Muscle of leg (tissue), 11 donors: ENCODE measurements around the gene ACBD5. TPM values are rescaled to one million over a fixed set of nuclear protein-coding genes. Genes with fewer than 3 reads are reported as not detected.
"Not testable (repeated sequence)": the region's sequence is repeated elsewhere in the genome, so short reads cannot be mapped to it uniquely, and the experiment has no call there.

Source experiments
- DNase-seq: peaks from one replicate; pipeline ENCODE4 v3.0.0; 2013
- H3K27ac ChIP-seq: one replicate; pipeline ENCODE4 v1.5.1; 2013; ENCODE audit warnings: mild to moderate bottlenecking, low read length, control low read depth
- H3K27me3 ChIP-seq: one replicate; pipeline ENCODE4 v1.6.1; 2013; ENCODE audit warnings: low read length; ENCODE audit not compliant: control insufficient read depth, insufficient read depth
- H3K36me3 ChIP-seq: one replicate; pipeline ENCODE4 v1.6.1; 2013; ENCODE audit warnings: low read length; ENCODE audit not compliant: control insufficient read depth, insufficient read depth
- H3K4me1 ChIP-seq: one replicate; pipeline ENCODE4 v1.6.1; 2013; ENCODE audit warnings: low read length; ENCODE audit not compliant: control insufficient read depth, insufficient read depth
- H3K4me3 ChIP-seq: one replicate; pipeline ENCODE4 v1.5.1; 2013; ENCODE audit warnings: low read length, control low read depth
- H3K9me3 ChIP-seq: replicated peaks from 2 replicates; pipeline ENCODE4 v1.6.1; 2013; ENCODE audit warnings: low read depth, low read length; ENCODE audit not compliant: control insufficient read depth
- WGBS: methylation state at CpG from one replicate; pipeline ENCODE4 v1.1.5; 2013; ENCODE audit warnings: missing lambda C conversion rate; ENCODE audit not compliant: insufficient coverage; 5-methylcytosine and 5-hydroxymethylcytosine counted together
- polyA plus RNA-seq, 8 donors: library from polyadenylated mRNA; unstranded; fragments of 120-200 nt; gene quantifications; one replicate each; pipeline versions ENCODE4 v1.2.1 to v1.2.3, GENCODE V29; 2013; ENCODE audit warnings: inconsistent platforms in 1 of 8, low replicate concordance in 1 of 8; ENCODE audit not compliant: insufficient read length in 8 of 8, insufficient read depth in 1 of 8
- total RNA-seq: library from RNA; stranded (reverse); fragments of 120-200 nt; gene quantifications from one replicate; pipeline ENCODE4 v1.2.4, GENCODE V29; 2013

Gene ACBD5
- total and polyA plus RNA-seq, 9 donors: 16.9 to 23.6 (median 21.1) TPM

- H3K36me3 ChIP-seq: peaks cover 42% of the 10 kb centered on the region
- no peak overlapping the region for H3K27ac ChIP-seq
- 100% methylated on average over 1 of the region's 5 CpGs for WGBS
- H3K27me3 ChIP-seq: no peaks in the 10 kb centered on the region
- no peaks in the 10 kb centered on the region for H3K4me1 ChIP-seq
- no peak overlapping the region for H3K4me3 ChIP-seq
- DNase-seq: no peak
- H3K9me3 ChIP-seq: no peaks in the 10 kb centered on the region
These were observed 36.8 kb downstream of the ACBD5 start for GRCh38 chr10:27203806-27204205.

DNA sequence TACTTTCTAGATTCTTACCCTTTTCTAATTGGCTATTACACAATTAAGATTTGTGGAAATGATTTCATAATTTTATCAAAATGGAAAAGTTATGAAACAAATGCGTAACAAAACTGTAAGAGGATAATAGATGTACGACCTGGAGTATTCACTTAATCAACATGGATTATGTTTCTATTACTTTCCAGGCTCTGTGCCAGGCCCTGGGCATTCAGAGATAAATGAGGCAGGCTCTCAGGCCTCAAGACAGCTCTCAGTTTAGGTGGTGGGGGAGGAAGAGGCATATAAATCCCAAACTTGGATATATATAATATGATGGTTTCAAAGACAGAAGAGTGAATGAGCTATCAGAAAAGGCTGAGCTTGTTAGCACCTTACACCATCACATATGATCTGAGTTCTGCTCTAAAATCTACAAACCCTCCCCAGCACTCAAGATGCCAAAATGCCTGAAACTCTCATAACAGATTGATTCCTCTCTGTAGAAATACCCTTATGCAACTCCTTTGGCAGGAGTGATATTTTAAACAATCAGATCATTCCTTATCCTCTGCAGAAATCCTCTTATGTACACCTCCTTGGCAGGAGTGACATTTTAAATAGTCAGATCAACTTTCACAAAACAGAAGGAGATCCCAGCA, 42.5 kb downstream of the ACBD5 start:
- H3K4me1 ChIP-seq: no peaks in the 10 kb centered on the region
- peaks cover 19% of the 10 kb centered on the region for H3K36me3 ChIP-seq
- H3K9me3 ChIP-seq: no peaks in the 10 kb centered on the region

GRCh38 chr10:27192284-27192683, 48.3 kb downstream of the ACBD5 start:
- H3K27me3 ChIP-seq: no peaks in the 10 kb centered on the region
- no peaks in the 10 kb centered on the region for H3K9me3 ChIP-seq
- H3K4me1 ChIP-seq: no peaks in the 10 kb centered on the region
- peaks cover 2% of the 10 kb centered on the region for H3K36me3 ChIP-seq
- H3K27ac ChIP-seq: no peak overlapping the region
- WGBS: 60% methylated on average over 1 of the region's 3 CpGs
- H3K4me3 ChIP-seq: no peak overlapping the region
- DNase-seq: peak; percentile 3

More for the DNA sequence above, 42.5 kb downstream of the ACBD5 start:
- H3K27me3 ChIP-seq: no peaks in the 10 kb centered on the region
- no peak overlapping the region for H3K27ac ChIP-seq
- no peak overlapping the region for H3K4me3 ChIP-seq
- no CpG with 5 or more reads among the region's 2 CpGs for WGBS
- no peak for DNase-seq

GRCh38 chr10:27190508-27190907, 50.1 kb downstream of the ACBD5 start:
- no peak for DNase-seq
- H3K36me3 ChIP-seq: peaks cover 3% of the 10 kb centered on the region
- WGBS: 80% methylated on average over 1 of the region's 2 CpGs

DNA sequence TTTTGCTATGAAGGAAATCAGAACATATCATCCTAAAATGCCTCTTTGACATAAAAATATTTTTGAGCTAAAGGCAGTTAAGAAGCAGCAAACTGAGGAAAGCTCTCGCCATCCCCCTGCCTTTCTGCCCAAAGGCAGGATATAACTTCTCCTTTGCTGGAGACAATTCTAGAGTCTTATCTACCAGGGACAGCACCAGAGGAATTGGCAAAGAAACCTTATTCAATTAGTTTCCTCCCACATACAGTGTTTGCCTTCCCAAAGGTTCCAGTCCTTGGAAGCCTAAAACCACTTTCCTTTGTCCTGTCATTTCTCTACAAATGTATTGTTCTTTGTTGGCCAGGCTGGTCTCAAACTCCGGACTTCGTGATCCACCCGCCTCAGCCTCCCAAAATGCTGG, 51.7 kb downstream of the ACBD5 start:
- Histone ChIP-seq H3K36me3 (peaks cover 7% of the 10 kb centered on the region), H3K27ac (no peak overlapping the region), H3K4me1 (no peaks in the 10 kb centered on the region), H3K9me3 (no peaks in the 10 kb centered on the region), H3K27me3 (no peaks in the 10 kb centered on the region), H3K4me3 (no peak overlapping the region)
- no peak for DNase-seq
- 60% methylated on average over 1 of the region's 4 CpGs for WGBS

More at GRCh38 chr10:27190508-27190907, 50.1 kb downstream of the ACBD5 start:
- no peak overlapping the region for H3K27ac ChIP-seq
- H3K4me3 ChIP-seq: no peak overlapping the region
- no peaks in the 10 kb centered on the region for H3K27me3 ChIP-seq
- H3K4me1 ChIP-seq: no peaks in the 10 kb centered on the region
- no peaks in the 10 kb centered on the region for H3K9me3 ChIP-seq

DNA sequence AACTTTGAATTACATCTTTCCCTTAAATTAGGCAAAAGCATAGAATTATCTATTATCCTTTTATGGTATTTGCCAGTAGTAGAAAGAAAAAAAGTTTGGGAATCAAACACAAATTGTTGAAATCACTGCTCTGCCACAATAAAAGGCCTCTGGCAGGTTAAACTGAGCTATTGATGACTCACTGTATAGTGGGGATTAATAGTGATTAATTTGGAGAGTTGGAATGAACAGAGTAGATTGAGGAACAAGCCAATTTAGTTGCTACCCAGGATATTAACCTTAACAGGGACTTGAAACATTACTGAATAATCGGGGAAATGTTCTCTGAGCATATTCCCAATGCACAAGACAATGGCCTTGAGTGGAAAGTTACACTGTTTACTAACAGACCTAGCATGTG, 52.3 kb downstream of the ACBD5 start:
- H3K9me3 ChIP-seq: no peaks in the 10 kb centered on the region
- no peak overlapping the region for H3K27ac ChIP-seq
- peaks cover 7% of the 10 kb centered on the region for H3K36me3 ChIP-seq
- no peak for DNase-seq
- H3K27me3 ChIP-seq: no peaks in the 10 kb centered on the region
- no peak overlapping the region for H3K4me3 ChIP-seq
- WGBS: no CpG with 5 or more reads among the region's 1 CpG
- no peaks in the 10 kb centered on the region for H3K4me1 ChIP-seq

DNA sequence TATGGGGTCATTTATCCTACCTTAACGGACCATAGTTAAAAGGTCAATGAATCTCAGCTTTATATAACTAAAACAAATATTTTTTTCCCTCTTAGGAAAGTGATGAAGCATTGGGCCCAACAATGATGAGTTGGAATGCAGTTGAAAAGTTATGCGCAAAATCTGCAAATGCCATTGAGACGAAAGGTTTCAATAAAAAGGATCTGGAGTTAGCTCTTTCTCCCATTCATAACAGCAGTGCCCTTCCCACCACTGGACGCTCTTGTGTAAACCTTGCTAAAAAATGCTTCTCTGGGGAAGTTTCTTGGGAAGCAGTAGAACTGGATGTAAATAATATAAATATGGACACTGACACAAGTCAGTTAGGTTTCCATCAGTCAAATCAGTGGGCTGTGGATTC, 70.7 kb downstream of the ACBD5 start:
- WGBS: no CpG with 5 or more reads among the region's 4 CpGs

DNA sequence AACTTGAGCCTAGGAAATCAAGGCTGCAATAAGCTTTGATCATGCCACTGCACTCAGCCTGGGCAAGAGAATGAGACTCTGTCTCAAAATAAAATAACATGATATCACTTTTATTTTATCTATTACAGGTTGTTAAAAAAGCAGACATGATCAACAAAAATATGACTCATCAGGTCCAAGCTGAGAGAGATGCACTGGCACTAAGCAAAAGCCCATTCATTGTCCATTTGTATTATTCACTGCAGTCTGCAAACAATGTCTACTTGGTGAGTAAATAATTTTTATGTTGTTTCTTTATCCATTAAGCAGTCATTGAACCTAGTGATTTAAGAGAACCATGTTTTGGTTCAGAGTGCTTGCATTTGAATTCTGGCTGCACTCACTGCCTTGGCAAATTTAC, 82.2 kb downstream of the ACBD5 start:
- no peak overlapping the region for H3K27ac ChIP-seq
- no peaks in the 10 kb centered on the region for H3K9me3 ChIP-seq
- no peak for DNase-seq
- peaks cover 8% of the 10 kb centered on the region for H3K4me1 ChIP-seq
- H3K36me3 ChIP-seq: peaks cover 15% of the 10 kb centered on the region
- H3K27me3 ChIP-seq: no peaks in the 10 kb centered on the region
- no peak overlapping the region for H3K4me3 ChIP-seq

More for the DNA sequence above, 70.7 kb downstream of the ACBD5 start:
- DNase-seq: no peak
- Histone ChIP-seq H3K27ac (no peak overlapping the region), H3K36me3 (peaks cover 29% of the 10 kb centered on the region), H3K4me3 (no peak overlapping the region), H3K9me3 (no peaks in the 10 kb centered on the region), H3K27me3 (no peaks in the 10 kb centered on the region), H3K4me1 (no peaks in the 10 kb centered on the region)

DNA sequence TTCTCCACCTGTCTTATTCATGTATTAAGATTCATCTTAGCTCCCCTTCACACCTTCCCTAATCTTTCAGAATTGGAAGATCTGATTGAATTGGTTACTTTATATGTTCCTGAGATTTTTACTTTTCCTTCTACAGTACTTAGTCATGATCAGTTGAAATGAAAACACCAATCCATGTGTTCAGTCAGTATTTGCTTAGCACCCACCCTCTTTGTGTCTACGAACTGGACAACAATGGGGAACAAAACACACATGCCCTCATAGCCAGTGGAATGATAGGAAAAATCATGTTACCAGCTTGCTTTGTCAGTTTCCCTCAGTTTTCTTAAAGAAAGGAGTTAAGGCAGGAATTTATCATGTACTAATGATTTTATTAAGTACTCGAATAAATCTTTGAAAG, 83.4 kb downstream of the ACBD5 start:
- no peak overlapping the region for H3K4me3 ChIP-seq
- no peaks in the 10 kb centered on the region for H3K27me3 ChIP-seq
- WGBS: no CpG with 5 or more reads among the region's 2 CpGs
- H3K27ac ChIP-seq: no peak overlapping the region
- H3K9me3 ChIP-seq: no peaks in the 10 kb centered on the region
- H3K36me3 ChIP-seq: peaks cover 12% of the 10 kb centered on the region
- peaks cover 8% of the 10 kb centered on the region for H3K4me1 ChIP-seq
- no peak for DNase-seq

DNA sequence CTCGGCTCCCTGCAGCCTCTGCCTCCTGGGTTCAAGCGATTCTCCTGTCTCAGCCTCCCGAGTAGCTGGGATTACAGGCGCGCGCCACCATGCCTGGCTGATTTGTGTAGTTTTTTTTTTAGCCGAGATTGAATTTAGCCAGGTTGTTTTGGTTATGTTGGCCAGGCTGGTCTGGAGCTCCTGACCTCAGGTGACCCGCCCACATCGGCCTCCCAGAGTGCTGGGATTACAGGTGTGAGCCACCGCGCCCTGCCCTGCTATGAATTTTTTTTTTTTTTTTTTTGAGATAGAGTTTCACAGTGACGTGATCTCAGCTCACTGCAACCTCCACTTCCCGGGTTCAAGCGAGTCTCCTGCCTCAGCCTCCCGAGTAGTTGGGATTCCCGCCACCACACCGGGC, 84.0 kb downstream of the ACBD5 start:
- H3K9me3 ChIP-seq, H3K4me1 ChIP-seq, DNase-seq, H3K27me3 ChIP-seq: not testable (repeated sequence)
- 71% methylated on average over 6 of the region's 17 CpGs for WGBS
- peak overlapping the region; percentile 99 for H3K4me3 ChIP-seq
- peaks cover 11% of the 10 kb centered on the region for H3K36me3 ChIP-seq
- H3K27ac ChIP-seq: peak overlapping the region; percentile 87
